Breast epithelium (tissue), 4 donors: ENCODE measurements around the gene PKHD1. TPM values are rescaled to one million over a fixed set of nuclear protein-coding genes. Genes with fewer than 3 reads are reported as not detected.

ENCODE experiments used
- DNase-seq, 2 donors: peaks; one replicate each; pipeline ENCODE4 v3.0.0-alpha.2; 2019; ENCODE audit warnings: low spot score in 2 of 2
- H3K27ac ChIP-seq, 2 donors: fragments of 200-600 bp; sonication (generic) in 1 of 2; one replicate each; pipeline ENCODE4 v1.5.1; 2016 to 2019; ENCODE audit warnings: mild to moderate bottlenecking in 1 of 2
- H3K27me3 ChIP-seq, 2 donors: fragments of 200-600 bp; sonication (generic) in 1 of 2; one replicate each; pipeline versions ENCODE4 v1.5.1 to v1.6.0; 2017 to 2019; ENCODE audit warnings: control low read depth in 1 of 2, mild to moderate bottlenecking in 1 of 2
- H3K36me3 ChIP-seq: fragments of 200-600 bp; one replicate; pipeline ENCODE4 v1.5.1; 2019
- H3K4me1 ChIP-seq, 2 donors: fragments of 200-600 bp; sonication (generic); one replicate each; pipeline ENCODE4 v1.5.1; 2016 to 2019; ENCODE audit warnings: control low read depth in 1 of 2
- H3K4me3 ChIP-seq, 3 donors: fragments of 200-600 bp; sonication (generic); 1 replicate in 2 of 3; 2 replicates in 1 of 3; pipeline ENCODE4 v1.5.1; 2016 to 2019; ENCODE audit warnings: mild to moderate bottlenecking in 3 of 3, moderate library complexity in 2 of 3
- H3K9me3 ChIP-seq, 2 donors: fragments of 200-600 bp; sonication (generic) in 1 of 2; one replicate each; pipeline ENCODE4 v1.5.1; 2016 to 2019; ENCODE audit warnings: control low read depth in 1 of 2
- CTCF ChIP-seq, 3 donors: fragments of 450-650 bp; IDR thresholded peaks; one replicate each; pipeline ENCODE4 v1.5.1; 2016 to 2017; ENCODE audit warnings: antibody characterized with exemption in 3 of 3, mild to moderate bottlenecking in 3 of 3, moderate library complexity in 3 of 3
- POLR2A ChIP-seq: fragments of 450-650 bp; IDR thresholded peaks from one replicate; pipeline ENCODE4 v1.6.1; 2016; ENCODE audit warnings: antibody characterized with exemption, mild to moderate bottlenecking, moderate library complexity
- POLR2AphosphoS5 ChIP-seq, 3 donors: sonication (generic); formaldehyde crosslinking; IDR thresholded peaks; one replicate each; pipeline ENCODE4 v1.6.1; 2017; ENCODE audit warnings: antibody characterized with exemption in 3 of 3
- intact Hi-C: fragments of 100-400 bp; cut with DNase I; formaldehyde crosslinking; loops from one replicate; pipeline ENCODE4 v1.15.1; 2023; ENCODE audit warnings: low total_unique reads
- total RNA-seq, 3 donors: library from RNA; depleted of rRNA; stranded (reverse); fragments of >200 nt; gene quantifications; one replicate each; pipeline ENCODE4 v1.1.0, GENCODE V29; 2016

PKHD1 gene
- total RNA-seq, 3 donors from 2014 or later: 0.44 to 1.1 (median 0.66) TPM

GRCh38 chr6:51620971-51621370, 466.4 kb downstream of the PKHD1 start:
- TF ChIP-seq POLR2A (no peak), POLR2AphosphoS5 (IDR thresholded peaks at IDR 0.05) (no peak), CTCF (IDR thresholded peaks at IDR 0.05) (no peak)
- Histone ChIP-seq H3K27me3 (no peaks in the 10 kb centered on the region), H3K36me3 (no peaks in the 10 kb centered on the region), H3K9me3 (no peaks in the 10 kb centered on the region), H3K4me3 (no peak overlapping the region), H3K4me1 (no peaks in the 10 kb centered on the region), H3K27ac (no peak overlapping the region)
- intact Hi-C loops: no loop called here
- no peak for DNase-seq

- intact Hi-C loops: no loop called here
- no peaks in the 10 kb centered on the region for H3K4me1 ChIP-seq
- no peak overlapping the region for H3K27ac ChIP-seq
- no peaks in the 10 kb centered on the region for H3K36me3 ChIP-seq
- H3K4me3 ChIP-seq: no peak overlapping the region
- H3K27me3 ChIP-seq: no peaks in the 10 kb centered on the region
- no peak for TF ChIP-seq POLR2A
- TF ChIP-seq POLR2AphosphoS5 (IDR thresholded peaks at IDR 0.05): no peak
- TF ChIP-seq CTCF (IDR thresholded peaks at IDR 0.05): no peak
- H3K9me3 ChIP-seq: no peaks in the 10 kb centered on the region
- DNase-seq: no peak
Measured at GRCh38 chr6:51619042-51619799, 468.2 kb downstream of the PKHD1 start.

DNA sequence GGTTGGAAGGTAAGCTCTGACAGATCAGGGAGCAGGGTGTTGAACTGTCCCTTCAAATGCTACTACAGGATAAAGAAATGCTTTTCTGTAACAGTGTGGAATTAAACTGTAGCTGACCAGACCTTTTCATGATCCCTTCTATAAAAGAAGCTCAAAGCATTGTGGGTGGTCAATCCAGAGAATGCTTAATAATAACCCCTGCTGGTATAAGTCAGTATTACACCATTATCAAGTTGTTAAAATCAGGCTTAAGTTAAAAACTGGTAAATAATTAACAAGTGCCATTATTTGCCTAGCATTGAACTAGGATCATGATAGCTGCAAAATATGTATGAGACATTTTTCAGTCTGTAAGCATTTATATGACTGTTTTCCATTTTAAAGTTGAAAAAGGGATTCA, 468.9 kb downstream of the PKHD1 start:
- H3K4me3 ChIP-seq: no peak overlapping the region
- no peaks in the 10 kb centered on the region for H3K4me1 ChIP-seq
- H3K27me3 ChIP-seq: no peaks in the 10 kb centered on the region
- intact Hi-C loops: no loop called here
- no peaks in the 10 kb centered on the region for H3K9me3 ChIP-seq
- TF ChIP-seq CTCF (IDR thresholded peaks at IDR 0.05) (peak in 1 of 3 donors; percentile 15), POLR2AphosphoS5 (IDR thresholded peaks at IDR 0.05) (no peak), POLR2A (no peak)
- no peak for DNase-seq
- no peaks in the 10 kb centered on the region for H3K36me3 ChIP-seq
- no peak overlapping the region for H3K27ac ChIP-seq

DNA sequence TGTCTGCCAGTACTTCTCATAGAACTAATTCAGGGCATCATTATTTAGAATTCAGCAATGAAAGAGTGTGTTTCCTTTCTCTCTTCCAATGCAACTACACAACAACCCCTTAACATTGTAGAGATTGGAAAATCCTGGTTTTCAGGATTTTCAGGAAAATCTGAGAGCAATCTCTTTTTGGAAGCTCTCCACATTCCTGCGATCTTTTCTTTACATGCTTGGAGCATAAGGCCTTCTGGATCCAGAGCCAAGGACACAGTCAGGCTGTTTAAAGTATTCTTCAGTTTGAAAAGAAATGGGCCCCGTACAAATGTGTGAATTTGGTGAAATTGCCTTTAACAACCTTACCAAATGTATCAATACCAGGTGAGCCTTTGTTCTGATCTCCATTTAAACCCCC, 469.7 kb downstream of the PKHD1 start:
- Histone ChIP-seq H3K36me3 (no peaks in the 10 kb centered on the region), H3K27me3 (no peaks in the 10 kb centered on the region), H3K9me3 (no peaks in the 10 kb centered on the region), H3K27ac (no peak overlapping the region), H3K4me3 (no peak overlapping the region), H3K4me1 (no peaks in the 10 kb centered on the region)
- no peak for DNase-seq
- TF ChIP-seq CTCF (IDR thresholded peaks at IDR 0.05): no peak
- TF ChIP-seq POLR2AphosphoS5 (IDR thresholded peaks at IDR 0.05): no peak
- TF ChIP-seq POLR2A: no peak
- intact Hi-C loops: no loop called here

GRCh38 chr6:51616243-51616642, 471.2 kb downstream of the PKHD1 start:
- Histone ChIP-seq H3K9me3 (no peaks in the 10 kb centered on the region), H3K27ac (no peak overlapping the region), H3K4me1 (no peaks in the 10 kb centered on the region), H3K4me3 (no peak overlapping the region), H3K27me3 (no peaks in the 10 kb centered on the region), H3K36me3 (no peaks in the 10 kb centered on the region)
- TF ChIP-seq POLR2A (no peak), CTCF (IDR thresholded peaks at IDR 0.05) (no peak), POLR2AphosphoS5 (IDR thresholded peaks at IDR 0.05) (no peak)
- intact Hi-C loops: no loop called here
- no peak for DNase-seq
